DND-41 (cell line): Measurements from ENCODE around the gene PIK3R2.

Experiments used
- CTCF ChIP-seq: IDR thresholded peaks from 2 replicates; pipeline ENCODE4 v1.5.1; 2012; ENCODE audit warnings: borderline replicate concordance, low read length, moderate library complexity, mild to moderate bottlenecking; ENCODE audit not compliant: poor library complexity, severe bottlenecking; ENCODE audit errors: extremely low read depth
- EZH2 ChIP-seq: IDR thresholded peaks from 3 replicates; pipeline ENCODE4 v1.6.1; 2012; ENCODE audit warnings: borderline replicate concordance, low read depth, mild to moderate bottlenecking, moderate library complexity, low read length, inconsistent platforms; ENCODE audit not compliant: severe bottlenecking

GRCh38 chr19:18160971-18161635, 8.1 kb downstream of the PIK3R2 start:
- TF ChIP-seq CTCF (peak; percentile 67), EZH2 (no peak)
